ENCODE data around the gene NSMCE4A.
"Not testable (repeated sequence)": the region's sequence is repeated elsewhere in the genome, so short reads cannot be mapped to it uniquely, and the experiment has no call there.

NSMCE4A gene

GRCh38 chr10:121936295-121936694 lies 38.7 kb downstream of the NSMCE4A start:
- TF ChIP-seq CTCF (conservative IDR thresholded peaks at IDR 0.05; ENCODE audit: low read depth, low read length) = no peak
- DNase-seq (ENCODE audit: low read depth) = no peak
- H3K4me3 ChIP-seq (ENCODE audit: low read length) = no peak overlapping the region

GRCh38 chr10:121935702-121936101 lies 39.3 kb downstream of the NSMCE4A start:
- no peak for DNase-seq (ENCODE audit: low read depth)
- H3K4me3 ChIP-seq (ENCODE audit: low read length) = no peak overlapping the region
- no peak for TF ChIP-seq CTCF (conservative IDR thresholded peaks at IDR 0.05; ENCODE audit: low read depth, low read length)

- not testable (repeated sequence) for H3K4me3 ChIP-seq (ENCODE audit: low read length); DNase-seq (ENCODE audit: low read depth)
Observed at GRCh38 chr10:121930268-121931085, 44.5 kb downstream of the NSMCE4A start.

- not testable (repeated sequence) for H3K4me3 ChIP-seq (ENCODE audit: low read length)
Observed at GRCh38 chr10:121929585-121930267, 45.3 kb downstream of the NSMCE4A start.

GRCh38 chr10:121928528-121928884 lies 46.5 kb downstream of the NSMCE4A start:
- DNase-seq (ENCODE audit: low read depth) = no peak
- TF ChIP-seq CTCF (conservative IDR thresholded peaks at IDR 0.05; ENCODE audit: low read depth, low read length) = no peak

More at GRCh38 chr10:121929585-121930267, 45.3 kb downstream of the NSMCE4A start:
- DNase-seq (ENCODE audit: low read depth) = not testable (repeated sequence)

GRCh38 chr10:121927841-121928527 lies 47.0 kb downstream of the NSMCE4A start, which contains the start of gene ATE1:
Gene ATE1 (minus strand): TSS chr10:121928031. CDS start chr10:121927949, 82 bp downstream.
- DNase-seq (ENCODE audit: low read depth) = peak; percentile 70
- peak within 1 kb of the TSS; percentile 85 for H3K4me3 ChIP-seq (ENCODE audit: low read length)
- no peak for TF ChIP-seq CTCF (conservative IDR thresholded peaks at IDR 0.05; ENCODE audit: low read depth, low read length)

More at GRCh38 chr10:121928528-121928884, 46.5 kb downstream of the NSMCE4A start:
- H3K4me3 ChIP-seq (ENCODE audit: low read length) = peak overlapping the region; percentile 75

- TF ChIP-seq CTCF (conservative IDR thresholded peaks at IDR 0.05; ENCODE audit: low read depth, low read length) = no peak
- DNase-seq (ENCODE audit: low read depth) = no peak
Observed at GRCh38 chr10:121927318-121927840, 47.6 kb downstream of the NSMCE4A start.

More at GRCh38 chr10:121927318-121927840, 47.6 kb downstream of the NSMCE4A start:
- peak overlapping the region; percentile 85 for H3K4me3 ChIP-seq (ENCODE audit: low read length)

All from retinal pigment epithelial cell (primary cell).